SK-N-SH treated with all-trans-retinoic acid at 6 μM for 48 hours (cell line): ENCODE results near the gene PNPLA7.

Experiments
- ATAC-seq: fragments of 200-7000 bp; cut with Tn5 transposase; 3 replicates; pipeline ENCODE4 v1.9.1; 2020; ENCODE audit warnings: mild to moderate bottlenecking, moderate library complexity
- BACH2 ChIP-seq: fragments of 250-450 bp; sonication (Bioruptor Pico); IDR thresholded peaks from 2 replicates; pipeline ENCODE4 v1.9.0; 2021; ENCODE audit warnings: mild to moderate bottlenecking, borderline replicate concordance
- CSDC2 ChIP-seq: fragments of 250-450 bp; sonication (Bioruptor Pico); IDR thresholded peaks from 2 replicates; pipeline ENCODE4 v1.5.0; 2020; ENCODE audit warnings: mild to moderate bottlenecking, moderate library complexity
- ESRRG ChIP-seq: fragments of 250-450 bp; sonication (Bioruptor Pico); IDR thresholded peaks from 2 replicates; pipeline ENCODE4 v1.6.1; 2021; ENCODE audit warnings: mild to moderate bottlenecking
- GLIS3 ChIP-seq: fragments of 250-450 bp; sonication (Bioruptor Pico); IDR thresholded peaks from 2 replicates; pipeline ENCODE4 v1.5.0; 2020; ENCODE audit warnings: mild to moderate bottlenecking, moderate library complexity
- ISL1 ChIP-seq: fragments of 250-450 bp; sonication (Bioruptor Pico); IDR thresholded peaks from 2 replicates; pipeline ENCODE4 v2.1.2; 2022; ENCODE audit warnings: mild to moderate bottlenecking, moderate library complexity
- OSR1 ChIP-seq: fragments of 250-450 bp; sonication (Bioruptor Pico); IDR thresholded peaks from 2 replicates; pipeline ENCODE4 v1.8.0; 2022; ENCODE audit warnings: moderate library complexity, mild to moderate bottlenecking, inconsistent platforms
- PPARA ChIP-seq: fragments of 250-450 bp; sonication (Bioruptor Pico); IDR thresholded peaks from 2 replicates; pipeline ENCODE4 v1.5.0; 2020; ENCODE audit warnings: mild to moderate bottlenecking, borderline replicate concordance
- RARB ChIP-seq: fragments of 250-450 bp; sonication (Bioruptor Pico); IDR thresholded peaks from 2 replicates; pipeline ENCODE4 v1.8.0; 2021; ENCODE audit warnings: mild to moderate bottlenecking, moderate library complexity
- TCF4 ChIP-seq: fragments of 250-450 bp; sonication (Bioruptor Pico); IDR thresholded peaks from 2 replicates; pipeline ENCODE4 v1.8.0; 2021; ENCODE audit warnings: mild to moderate bottlenecking, moderate library complexity, borderline replicate concordance
- TOX ChIP-seq: fragments of 250-450 bp; sonication (Bioruptor Pico); IDR thresholded peaks from 2 replicates; pipeline ENCODE4 v1.8.0; 2021; ENCODE audit warnings: mild to moderate bottlenecking, moderate library complexity, borderline replicate concordance
- TSHZ2 ChIP-seq: fragments of 250-450 bp; sonication (Bioruptor Pico); IDR thresholded peaks from 2 replicates; pipeline ENCODE4 v1.5.0; 2020; ENCODE audit warnings: mild to moderate bottlenecking, moderate library complexity
- ZC3H10 ChIP-seq: fragments of 250-450 bp; sonication (Bioruptor Pico); IDR thresholded peaks from 2 replicates; pipeline ENCODE4 v1.5.1; 2021; ENCODE audit warnings: mild to moderate bottlenecking, moderate library complexity
- ZFP3 ChIP-seq: fragments of 250-450 bp; sonication (Bioruptor Pico); IDR thresholded peaks from 2 replicates; pipeline ENCODE4 v1.5.0; 2020; ENCODE audit warnings: mild to moderate bottlenecking, moderate library complexity
- ZFP30 ChIP-seq: fragments of 450-650 bp; formaldehyde crosslinking; IDR thresholded peaks from 2 replicates; pipeline ENCODE4 v1.5.0; 2022; ENCODE audit warnings: mild to moderate bottlenecking, moderate library complexity
- ZNF565 ChIP-seq: fragments of 450-650 bp; formaldehyde crosslinking; conservative IDR thresholded peaks from 2 replicates; pipeline ENCODE4 v1.5.0; 2020; ENCODE audit warnings: low read depth, mild to moderate bottlenecking, moderate library complexity
- ZNF70 ChIP-seq: fragments of 450-650 bp; formaldehyde crosslinking; IDR thresholded peaks from 2 replicates; pipeline ENCODE4 v1.5.0; 2020; ENCODE audit warnings: mild to moderate bottlenecking, moderate library complexity
- TF ChIP-seq, protein P1 (sequence below): fragments of 250-450 bp; sonication (Bioruptor Pico); IDR thresholded peaks from 2 replicates; pipeline ENCODE4 v1.8.0; 2021; ENCODE audit warnings: low read depth, mild to moderate bottlenecking, moderate library complexity, borderline replicate concordance
- TF ChIP-seq, protein P2 (sequence below): fragments of 250-450 bp; sonication (Bioruptor Pico); IDR thresholded peaks from 2 replicates; pipeline ENCODE4 v1.5.1; 2021; ENCODE audit warnings: mild to moderate bottlenecking, moderate library complexity
- TF ChIP-seq, protein P3 (sequence below): fragments of 250-450 bp; sonication (Bioruptor Pico); IDR thresholded peaks from 2 replicates; pipeline ENCODE4 v1.5.1; 2020; ENCODE audit warnings: low read depth, mild to moderate bottlenecking, moderate library complexity

PNPLA7 gene

DNA sequence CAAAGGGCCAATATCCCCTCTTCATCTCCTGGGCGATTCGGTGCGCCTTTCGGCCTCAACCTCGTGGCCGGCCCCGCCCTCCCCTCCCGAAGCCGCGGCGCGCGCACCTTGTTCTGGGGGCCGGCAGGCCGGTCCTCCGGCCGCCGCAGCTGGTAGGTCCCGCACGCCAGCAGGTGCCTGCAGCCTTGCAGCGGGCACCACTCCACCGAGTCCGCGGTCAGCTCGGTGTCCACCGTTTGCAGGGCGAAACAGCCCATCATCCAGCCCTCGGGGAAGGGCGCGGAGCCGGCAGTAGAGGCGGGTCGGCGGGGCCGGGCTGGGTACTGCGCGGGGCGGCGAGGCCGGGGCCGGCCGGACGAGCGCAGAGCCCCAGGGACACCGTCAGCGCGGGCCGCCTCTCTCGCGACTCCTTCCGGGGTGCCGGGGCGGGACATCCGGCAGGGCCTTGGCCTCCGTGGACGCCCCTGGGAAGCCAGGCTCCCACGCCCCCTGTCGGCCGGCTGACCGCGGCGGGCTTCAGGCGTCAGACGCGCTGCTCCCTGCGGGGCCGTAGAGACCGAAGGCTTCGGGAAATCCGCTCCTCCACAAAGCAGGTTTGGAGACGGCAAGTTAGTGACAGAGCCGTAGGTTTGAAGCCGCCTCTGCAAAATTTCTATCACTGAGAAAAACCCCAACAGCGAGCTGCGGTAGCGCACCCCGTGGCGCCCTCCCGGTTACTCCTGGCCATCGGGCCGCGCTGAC, 28.5 kb upstream of the PNPLA7 start, which contains the start of gene DPH7:
Gene DPH7 (minus strand): TSS at position 408 of the 741 bp plus-strand sequence. CDS start 148 bp downstream, at position 260.
- TF ChIP-seq GLIS3 (no peak), ESRRG (CRISPR knock-in tag) (no peak), TCF4 (CRISPR knock-in tag) (no peak), BACH2 (CRISPR knock-in tag) (no peak), ZNF70 (no peak), TOX (CRISPR knock-in tag) (no peak), TSHZ2 (CRISPR knock-in tag) (no peak), CSDC2 (CRISPR knock-in tag) (no peak), OSR1 (no peak), RARB (CRISPR knock-in tag) (no peak), ZFP3 (no peak; the same call in 1 of the 2 replicates), ZNF565 (CRISPR knock-in tag) (no peak), PPARA (CRISPR knock-in tag) (no peak), ZFP30 (no peak)

DNA sequence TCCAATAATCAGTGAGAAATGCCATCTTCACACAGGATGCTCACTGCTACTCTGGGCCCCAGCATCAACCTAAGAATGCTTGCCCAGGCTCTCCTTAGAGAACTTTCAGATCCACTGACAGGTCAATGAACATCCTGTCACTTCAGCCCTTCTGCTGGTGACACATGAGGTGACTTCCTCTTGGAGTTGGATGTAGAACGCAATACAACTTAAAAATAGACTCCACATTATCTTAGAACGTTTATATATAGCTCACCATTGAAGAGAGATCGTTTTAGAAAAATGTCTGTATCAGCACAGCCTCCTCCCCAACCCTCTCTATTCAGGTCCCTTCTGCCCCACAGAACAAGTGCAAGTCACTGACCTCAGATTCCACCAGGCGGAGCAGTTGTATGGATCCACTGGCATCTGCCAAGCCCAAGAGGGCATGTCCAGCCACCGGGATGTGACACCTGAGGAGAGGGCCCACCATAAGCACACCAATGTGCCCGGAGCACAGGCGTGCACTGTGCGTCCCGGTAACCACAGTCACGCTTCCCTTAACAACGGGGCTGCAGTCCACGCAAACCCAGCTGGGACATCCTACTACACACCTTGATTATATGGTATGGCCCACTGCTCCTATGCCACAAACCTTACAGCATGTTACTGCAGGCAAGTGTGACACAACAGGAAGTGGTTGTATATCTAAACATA, 25.7 kb upstream of the PNPLA7 start:
- no peak for ATAC-seq
- TF ChIP-seq, protein P1, sequence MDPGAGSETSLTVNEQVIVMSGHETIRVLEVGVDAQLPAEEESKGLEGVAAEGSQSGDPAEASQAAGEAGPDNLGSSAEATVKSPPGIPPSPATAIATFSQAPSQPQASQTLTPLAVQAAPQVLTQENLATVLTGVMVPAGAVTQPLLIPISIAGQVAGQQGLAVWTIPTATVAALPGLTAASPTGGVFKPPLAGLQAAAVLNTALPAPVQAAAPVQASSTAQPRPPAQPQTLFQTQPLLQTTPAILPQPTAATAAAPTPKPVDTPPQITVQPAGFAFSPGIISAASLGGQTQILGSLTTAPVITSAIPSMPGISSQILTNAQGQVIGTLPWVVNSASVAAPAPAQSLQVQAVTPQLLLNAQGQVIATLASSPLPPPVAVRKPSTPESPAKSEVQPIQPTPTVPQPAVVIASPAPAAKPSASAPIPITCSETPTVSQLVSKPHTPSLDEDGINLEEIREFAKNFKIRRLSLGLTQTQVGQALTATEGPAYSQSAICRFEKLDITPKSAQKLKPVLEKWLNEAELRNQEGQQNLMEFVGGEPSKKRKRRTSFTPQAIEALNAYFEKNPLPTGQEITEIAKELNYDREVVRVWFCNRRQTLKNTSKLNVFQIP (CRISPR knock-in tag): no peak
- TF ChIP-seq ZFP30 (no peak), ZNF565 (CRISPR knock-in tag) (no peak), RARB (CRISPR knock-in tag) (no peak), OSR1 (no peak), BACH2 (CRISPR knock-in tag) (no peak), GLIS3 (no peak), ISL1 (CRISPR knock-in tag) (no peak), TSHZ2 (CRISPR knock-in tag) (no peak), ZFP3 (no peak), CSDC2 (CRISPR knock-in tag) (no peak), ZC3H10 (no peak), TOX (CRISPR knock-in tag) (no peak), TCF4 (CRISPR knock-in tag) (no peak), ESRRG (CRISPR knock-in tag) (no peak)
- TF ChIP-seq, protein P2, sequence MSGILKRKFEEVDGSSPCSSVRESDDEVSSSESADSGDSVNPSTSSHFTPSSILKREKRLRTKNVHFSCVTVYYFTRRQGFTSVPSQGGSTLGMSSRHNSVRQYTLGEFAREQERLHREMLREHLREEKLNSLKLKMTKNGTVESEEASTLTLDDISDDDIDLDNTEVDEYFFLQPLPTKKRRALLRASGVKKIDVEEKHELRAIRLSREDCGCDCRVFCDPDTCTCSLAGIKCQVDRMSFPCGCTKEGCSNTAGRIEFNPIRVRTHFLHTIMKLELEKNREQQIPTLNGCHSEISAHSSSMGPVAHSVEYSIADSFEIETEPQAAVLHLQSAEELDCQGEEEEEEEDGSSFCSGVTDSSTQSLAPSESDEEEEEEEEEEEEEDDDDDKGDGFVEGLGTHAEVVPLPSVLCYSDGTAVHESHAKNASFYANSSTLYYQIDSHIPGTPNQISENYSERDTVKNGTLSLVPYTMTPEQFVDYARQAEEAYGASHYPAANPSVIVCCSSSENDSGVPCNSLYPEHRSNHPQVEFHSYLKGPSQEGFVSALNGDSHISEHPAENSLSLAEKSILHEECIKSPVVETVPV: no peak
- TF ChIP-seq, protein P3, sequence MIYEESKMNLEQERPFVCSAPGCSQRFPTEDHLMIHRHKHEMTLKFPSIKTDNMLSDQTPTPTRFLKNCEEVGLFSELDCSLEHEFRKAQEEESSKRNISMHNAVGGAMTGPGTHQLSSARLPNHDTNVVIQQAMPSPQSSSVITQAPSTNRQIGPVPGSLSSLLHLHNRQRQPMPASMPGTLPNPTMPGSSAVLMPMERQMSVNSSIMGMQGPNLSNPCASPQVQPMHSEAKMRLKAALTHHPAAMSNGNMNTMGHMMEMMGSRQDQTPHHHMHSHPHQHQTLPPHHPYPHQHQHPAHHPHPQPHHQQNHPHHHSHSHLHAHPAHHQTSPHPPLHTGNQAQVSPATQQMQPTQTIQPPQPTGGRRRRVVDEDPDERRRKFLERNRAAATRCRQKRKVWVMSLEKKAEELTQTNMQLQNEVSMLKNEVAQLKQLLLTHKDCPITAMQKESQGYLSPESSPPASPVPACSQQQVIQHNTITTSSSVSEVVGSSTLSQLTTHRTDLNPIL: no peak

More for the DNA sequence above, 28.5 kb upstream of the PNPLA7 start, which contains the start of gene DPH7:
- ATAC-seq: peak; percentile 98
